GM04503 (cell line): Measurements from ENCODE around the gene CDC37.
"Not testable (repeated sequence)": the region's sequence is repeated elsewhere in the genome, so short reads cannot be mapped to it uniquely, and the experiment has no call there.

Experiments
- DNase-seq: peaks from one replicate; pipeline ENCODE4 v3.0.0-alpha.2; 2012; ENCODE audit warnings: low read depth

The CDC37 gene

GRCh38 chr19:10395003-10395402, 8.3 kb downstream of the CDC37 start:
- DNase-seq: no peak

GRCh38 chr19:10393137-10393536, 10.2 kb downstream of the CDC37 start:
- no peak for DNase-seq

GRCh38 chr19:10392120-10392519, 11.2 kb downstream of the CDC37 start:
- DNase-seq: no peak

GRCh38 chr19:10390652-10391286, 12.6 kb downstream of the CDC37 start:
- no peak for DNase-seq

- no peak for DNase-seq
Measured at GRCh38 chr19:10389863-10390262, 13.5 kb downstream of the CDC37 start.

- DNase-seq: no peak
Measured at GRCh38 chr19:10388957-10389356, 14.4 kb downstream of the CDC37 start.

GRCh38 chr19:10384580-10384979, 18.8 kb downstream of the CDC37 start:
- no peak for DNase-seq

GRCh38 chr19:10383223-10383499, 20.2 kb downstream of the CDC37 start:
- not testable (repeated sequence) for DNase-seq

GRCh38 chr19:10380313-10381102, 22.8 kb downstream of the CDC37 start, which contains the start of gene TYK2:
Gene TYK2 (minus strand): TSS chr19:10380572. CDS start chr19:10378406, 2,166 bp downstream.
- DNase-seq: peak; percentile 90

- DNase-seq: no peak
Measured at GRCh38 chr19:10379880-10380312, 23.4 kb downstream of the CDC37 start.

GRCh38 chr19:10378124-10378523, 25.2 kb downstream of the CDC37 start:
- no peak for DNase-seq

- not testable (repeated sequence) for DNase-seq
Measured at GRCh38 chr19:10377140-10377640, 26.2 kb downstream of the CDC37 start.

GRCh38 chr19:10374931-10375330, 28.4 kb downstream of the CDC37 start:
- DNase-seq: no peak

- DNase-seq: no peak
Measured at GRCh38 chr19:10372690-10373089, 30.7 kb downstream of the CDC37 start.

GRCh38 chr19:10368101-10368803, 35.1 kb downstream of the CDC37 start:
- no peak for DNase-seq

GRCh38 chr19:10366950-10367512, 36.3 kb downstream of the CDC37 start:
- not testable (repeated sequence) for DNase-seq

GRCh38 chr19:10365518-10365917, 37.8 kb downstream of the CDC37 start:
- DNase-seq: no peak

GRCh38 chr19:10364644-10365043, 38.7 kb downstream of the CDC37 start:
- no peak for DNase-seq

- DNase-seq: no peak
Measured at GRCh38 chr19:10363789-10364281, 39.5 kb downstream of the CDC37 start.

- DNase-seq: no peak
Measured at GRCh38 chr19:10362259-10362658, 41.1 kb downstream of the CDC37 start.

- DNase-seq: no peak
Measured at GRCh38 chr19:10361569-10362011, 41.8 kb downstream of the CDC37 start.

- no peak for DNase-seq
Measured at GRCh38 chr19:10356431-10356830, 46.9 kb downstream of the CDC37 start.
